ENCODE measurements around the gene MEST.
"Not testable (repeated sequence)": the region's sequence is repeated elsewhere in the genome, so short reads cannot be mapped to it uniquely, and the experiment has no call there.

The MEST gene

DNA sequence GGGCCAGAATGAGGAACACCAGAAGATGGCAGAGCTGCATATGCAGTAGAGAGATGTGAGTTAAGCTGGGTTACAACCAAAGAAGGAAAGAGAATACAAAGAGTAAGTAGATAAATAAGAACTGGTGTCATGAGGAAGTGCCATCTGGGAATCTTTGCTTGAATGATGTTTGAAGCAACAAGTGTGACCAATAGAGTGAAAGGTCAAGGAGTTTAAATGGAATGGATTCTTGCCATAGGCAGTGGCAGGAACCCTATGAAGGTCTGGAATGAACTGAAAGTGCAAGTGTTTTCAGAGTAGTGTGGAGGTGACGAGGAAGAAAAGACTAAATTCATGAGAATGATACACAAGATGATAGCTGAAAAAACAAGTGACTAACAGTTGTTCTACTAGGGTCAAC lies 21.6 kb downstream of the MEST start:
- TF ChIP-seq PAX5 (IDR thresholded peaks at IDR 0.05; ENCODE audit: insufficient read depth, low read length, severe bottlenecking) (no peak), POLR2AphosphoS5 (IDR thresholded peaks at IDR 0.05; ENCODE audit: low read depth, low read length) (no peak), SPI1 (IDR thresholded peaks at IDR 0.05; ENCODE audit: low read depth, low read length) (no peak), TAF1 (IDR thresholded peaks at IDR 0.05; ENCODE audit: low read depth, low read length) (no peak), POU2F2 (IDR thresholded peaks at IDR 0.05; ENCODE audit: low read depth, low read length) (no peak), POLR2A (IDR thresholded peaks at IDR 0.05; ENCODE audit: low read depth, low read length) (no peak)
- DNase-seq (ENCODE audit: insufficient read length, low spot score): no peak
- no peak for FAIRE-seq

DNA sequence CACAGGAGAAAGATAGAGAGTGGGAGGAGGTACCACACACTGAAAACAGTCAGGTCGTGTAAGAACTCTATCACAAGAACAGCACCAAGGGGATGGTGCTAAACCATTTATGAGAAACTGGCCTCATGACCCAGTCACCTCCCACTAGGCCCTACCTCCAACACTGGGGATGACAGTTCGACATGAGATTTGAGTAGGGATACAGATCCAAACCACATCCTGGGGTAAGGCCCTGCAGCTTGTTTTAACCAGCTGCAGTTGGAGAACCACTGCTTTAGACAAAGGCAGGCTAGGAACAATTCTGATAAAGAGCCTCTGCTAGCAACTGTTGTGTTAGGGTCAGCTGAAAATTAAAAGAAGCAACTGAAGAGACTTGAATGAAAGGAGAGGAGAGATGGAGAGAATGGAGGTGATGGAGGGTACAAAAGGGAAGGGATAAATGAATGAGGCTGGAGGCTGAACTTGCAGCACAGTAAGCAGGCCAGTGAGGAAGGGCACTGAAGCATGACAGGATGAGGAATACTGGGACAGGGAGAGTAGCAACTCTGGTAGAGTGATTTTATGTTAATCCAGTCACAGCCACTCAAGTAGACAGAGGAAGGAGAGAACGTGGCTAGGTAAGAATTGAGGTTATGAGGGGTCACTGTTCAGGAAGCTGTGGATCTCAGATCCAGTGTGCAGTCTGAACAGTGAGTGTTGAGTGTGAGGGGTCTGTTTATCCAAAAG lies 23.6 kb downstream of the MEST start:
- TF ChIP-seq POLR2AphosphoS5 (IDR thresholded peaks at IDR 0.05; ENCODE audit: low read depth, low read length) (no peak), SPI1 (IDR thresholded peaks at IDR 0.05; ENCODE audit: low read depth, low read length) (no peak), POLR2A (IDR thresholded peaks at IDR 0.05; ENCODE audit: low read depth, low read length) (no peak), TAF1 (IDR thresholded peaks at IDR 0.05; ENCODE audit: low read depth, low read length) (no peak), PAX5 (IDR thresholded peaks at IDR 0.05; ENCODE audit: insufficient read depth, low read length, severe bottlenecking) (no peak), POU2F2 (IDR thresholded peaks at IDR 0.05; ENCODE audit: low read depth, low read length) (no peak)
- FAIRE-seq (no peak), DNase-seq (ENCODE audit: insufficient read length, low spot score) (no peak)

DNA sequence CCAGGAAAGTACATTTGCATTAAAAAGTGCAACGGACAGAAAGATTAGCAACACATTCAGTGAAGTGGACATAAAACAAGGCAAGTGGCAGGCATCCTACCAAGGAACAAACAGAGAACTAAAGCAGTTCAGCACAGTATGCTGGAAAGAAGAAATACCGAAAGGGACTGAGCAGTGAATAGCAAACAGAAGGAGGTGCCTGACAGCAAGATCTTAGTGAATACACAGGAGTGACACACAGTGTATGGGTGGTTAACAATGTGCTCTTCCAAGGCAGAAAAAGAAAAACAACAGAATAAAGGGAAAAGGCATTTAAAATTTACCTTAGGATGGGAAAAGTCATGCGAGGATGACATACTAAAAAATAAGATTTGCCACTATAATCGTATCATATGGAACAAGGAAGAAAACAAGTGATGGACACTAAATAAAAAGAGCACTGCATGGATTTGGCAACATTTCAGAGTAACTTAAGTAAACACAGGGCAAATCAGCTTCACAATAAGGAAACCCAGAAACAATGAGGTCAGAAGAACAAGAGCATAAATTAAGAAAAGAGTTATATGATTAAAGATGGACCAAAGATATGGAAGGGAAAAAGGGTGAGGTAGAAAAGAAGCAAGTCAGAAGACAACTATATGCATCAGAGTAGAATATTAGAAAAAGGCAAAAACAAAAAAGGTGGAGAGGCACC lies 29.5 kb downstream of the MEST start:
- TF ChIP-seq POU2F2 (IDR thresholded peaks at IDR 0.05; ENCODE audit: low read depth, low read length): no peak
- no peak for TF ChIP-seq TAF1 (IDR thresholded peaks at IDR 0.05; ENCODE audit: low read depth, low read length)
- TF ChIP-seq PAX5 (IDR thresholded peaks at IDR 0.05; ENCODE audit: insufficient read depth, low read length, severe bottlenecking): no peak
- FAIRE-seq (no peak), DNase-seq (ENCODE audit: insufficient read length, low spot score) (no peak)

DNA sequence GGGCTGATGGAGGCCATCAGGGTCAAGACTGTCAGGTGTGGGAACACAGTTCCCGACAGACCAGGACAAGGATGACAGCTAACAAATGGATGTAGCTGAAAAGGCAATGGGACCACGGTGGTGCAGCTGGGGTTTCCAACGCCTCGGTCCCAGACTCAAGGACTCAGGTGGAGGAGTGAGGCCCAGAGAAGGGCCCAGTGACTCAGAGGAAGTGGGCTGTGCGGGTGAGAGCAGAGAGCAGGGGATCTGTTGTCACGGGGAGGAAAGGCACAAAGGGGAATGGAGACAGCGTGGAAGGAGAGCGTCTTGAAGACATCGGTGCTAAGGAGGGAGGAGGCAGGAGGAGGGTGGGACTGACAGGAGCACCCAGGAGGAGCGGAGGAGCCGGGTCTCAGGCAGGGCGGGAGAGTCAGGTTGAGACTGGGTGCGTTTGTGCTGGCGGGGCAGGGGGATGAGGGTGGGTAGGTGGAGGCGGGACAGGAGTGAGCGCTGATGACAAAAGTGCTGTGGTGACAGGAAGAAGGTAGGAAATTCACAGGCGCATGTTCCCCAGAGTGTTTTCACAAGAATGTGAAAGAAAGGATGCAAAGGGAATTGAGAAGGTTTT lies 31.7 kb downstream of the MEST start:
- not testable (repeated sequence) for DNase-seq (ENCODE audit: insufficient read length, low spot score); FAIRE-seq

DNA sequence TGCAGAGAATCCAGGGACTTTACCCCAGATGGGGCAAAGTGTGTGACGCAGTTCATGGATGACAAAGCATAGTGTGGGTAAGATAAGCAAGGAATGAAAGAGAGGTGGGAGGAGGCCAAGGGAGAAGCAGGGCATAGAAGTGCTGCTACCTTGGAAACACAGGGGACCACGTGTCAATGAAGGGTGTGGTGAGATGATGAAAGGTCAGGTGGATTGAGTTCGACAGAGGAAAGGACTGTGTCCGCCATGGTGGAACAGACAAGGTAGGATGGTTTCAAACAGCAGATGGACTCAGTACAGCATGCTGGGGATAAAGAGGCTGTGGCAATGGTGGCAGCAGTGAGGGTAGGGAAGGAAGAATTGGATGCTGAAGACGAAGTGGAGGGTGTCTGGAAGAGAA lies 32.7 kb downstream of the MEST start:
- DNase-seq (ENCODE audit: insufficient read length, low spot score) (no peak), FAIRE-seq (no peak)

DNA sequence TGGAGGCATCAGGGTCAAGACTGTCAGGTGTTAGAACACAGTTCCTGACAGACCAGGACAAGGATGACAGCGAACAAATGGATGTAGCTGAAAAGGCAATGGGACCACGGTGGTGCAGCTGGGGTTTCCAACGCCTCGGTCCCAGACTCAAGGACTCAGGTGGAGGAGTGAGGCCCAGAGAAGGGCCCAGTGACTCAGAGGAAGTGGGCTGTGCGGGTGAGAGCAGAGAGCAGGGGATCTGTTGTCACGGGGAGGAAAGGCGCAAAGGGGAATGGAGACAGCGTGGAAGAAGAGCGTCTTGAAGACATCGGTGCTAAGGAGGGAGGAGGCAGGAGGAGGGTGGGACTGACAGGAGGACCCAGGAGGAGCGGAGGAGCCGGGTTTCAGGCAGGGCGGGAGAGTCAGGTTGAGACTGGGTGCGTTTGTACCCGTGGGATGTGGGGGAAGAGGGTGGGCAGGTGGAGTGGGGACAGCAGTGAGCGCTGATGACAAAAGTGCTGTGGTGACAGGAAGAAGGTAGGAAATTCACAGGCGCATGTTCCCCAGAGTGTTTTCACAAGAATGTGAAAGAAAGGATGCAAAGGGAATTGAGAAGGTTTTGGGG lies 36.0 kb downstream of the MEST start:
- not testable (repeated sequence) for FAIRE-seq; DNase-seq (ENCODE audit: insufficient read length, low spot score)

More for the DNA sequence above, 32.7 kb downstream of the MEST start:
- no peak for TF ChIP-seq PAX5 (IDR thresholded peaks at IDR 0.05; ENCODE audit: insufficient read depth, low read length, severe bottlenecking)
- TF ChIP-seq POLR2A (IDR thresholded peaks at IDR 0.05; ENCODE audit: low read depth, low read length): no peak
- TF ChIP-seq POLR2AphosphoS5 (IDR thresholded peaks at IDR 0.05; ENCODE audit: low read depth, low read length): no peak
- TF ChIP-seq SPI1 (IDR thresholded peaks at IDR 0.05; ENCODE audit: low read depth, low read length): no peak
- TF ChIP-seq POU2F2 (IDR thresholded peaks at IDR 0.05; ENCODE audit: low read depth, low read length): no peak
- TF ChIP-seq TAF1 (IDR thresholded peaks at IDR 0.05; ENCODE audit: low read depth, low read length): no peak

DNA sequence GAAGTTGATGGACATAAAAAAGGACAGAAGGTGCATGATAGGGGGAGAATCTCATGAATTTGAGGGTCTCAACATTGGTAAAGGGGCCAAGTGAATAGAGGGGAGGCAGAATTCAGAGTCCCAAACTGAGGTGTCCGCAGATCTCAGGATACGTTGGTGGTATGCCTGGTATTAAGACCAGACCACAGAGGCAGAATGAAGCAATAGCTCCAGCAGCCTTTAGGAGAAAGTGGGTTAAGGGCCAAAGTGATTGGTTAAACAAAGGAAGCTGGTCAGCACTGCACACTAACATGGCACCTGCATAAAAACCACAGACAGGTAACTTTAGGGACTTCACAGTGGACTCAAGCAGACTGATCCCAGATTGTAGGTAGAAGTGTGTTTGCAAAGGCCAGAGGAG lies 37.5 kb downstream of the MEST start:
- no peak for TF ChIP-seq PAX5 (IDR thresholded peaks at IDR 0.05; ENCODE audit: insufficient read depth, low read length, severe bottlenecking)
- TF ChIP-seq POLR2AphosphoS5 (IDR thresholded peaks at IDR 0.05; ENCODE audit: low read depth, low read length): no peak
- FAIRE-seq: no peak
- no peak for DNase-seq (ENCODE audit: insufficient read length, low spot score)

DNA sequence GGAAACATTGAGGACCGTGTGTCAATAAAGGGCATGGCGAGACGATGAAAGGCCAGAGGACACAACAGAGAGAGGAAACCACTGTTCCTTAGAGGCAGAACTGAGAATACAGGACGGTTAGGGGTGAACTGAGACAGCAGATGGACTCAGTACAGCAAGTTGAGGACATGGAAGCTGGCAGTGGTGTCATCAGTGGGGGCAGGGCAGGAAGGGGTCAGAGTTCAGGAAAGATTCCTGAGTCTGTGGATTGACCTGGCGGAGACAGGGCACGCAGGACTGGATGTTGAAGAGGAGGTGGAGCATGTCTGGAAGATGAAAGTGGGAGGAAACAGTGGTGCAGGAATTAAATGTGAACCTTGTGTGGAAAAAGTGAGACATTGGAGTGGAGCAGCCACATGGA lies 46.0 kb downstream of the MEST start:
- FAIRE-seq; DNase-seq (ENCODE audit: insufficient read length, low spot score): not testable (repeated sequence)

DNA sequence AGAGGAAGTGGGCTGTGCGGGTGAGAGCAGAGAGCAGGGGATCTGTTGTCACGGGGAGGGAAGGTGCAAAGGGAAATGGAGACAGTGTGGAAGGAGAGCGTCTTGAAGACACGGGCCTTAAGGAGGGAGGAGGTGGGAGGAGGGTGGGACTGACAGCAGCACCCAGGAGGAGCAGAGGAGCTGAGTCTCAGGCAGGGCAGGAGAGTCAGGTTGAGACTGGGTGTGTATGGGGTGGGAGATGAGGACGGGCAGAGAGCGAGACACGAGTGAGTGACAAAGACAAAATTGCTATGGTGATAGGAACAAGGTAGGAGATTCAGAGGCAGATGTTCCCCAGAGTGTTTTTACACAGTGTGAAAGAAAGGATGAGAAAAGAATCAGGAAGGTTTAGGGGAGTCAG lies 49.4 kb downstream of the MEST start:
- not testable (repeated sequence) for DNase-seq (ENCODE audit: insufficient read length, low spot score); FAIRE-seq

DNA sequence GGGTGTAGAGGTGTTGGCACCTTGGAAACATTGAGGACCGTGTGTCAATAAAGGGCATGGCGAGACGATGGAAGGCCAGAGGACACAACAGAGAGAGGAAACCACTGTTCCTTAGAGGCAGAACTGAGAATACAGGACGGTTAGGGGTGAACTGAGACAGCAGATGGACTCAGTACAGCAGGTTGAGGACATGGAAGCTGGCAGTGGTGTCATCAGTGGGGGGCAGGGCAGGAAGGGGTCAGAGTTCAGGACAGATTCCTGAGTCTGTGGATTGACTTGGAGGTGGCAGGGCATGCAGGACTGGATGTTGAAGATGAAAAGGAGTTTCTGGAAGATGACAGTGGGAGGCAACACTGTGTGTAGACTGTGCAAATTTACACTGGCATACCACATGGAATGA lies 50.4 kb downstream of the MEST start:
- not testable (repeated sequence) for DNase-seq (ENCODE audit: insufficient read length, low spot score); FAIRE-seq

DNA sequence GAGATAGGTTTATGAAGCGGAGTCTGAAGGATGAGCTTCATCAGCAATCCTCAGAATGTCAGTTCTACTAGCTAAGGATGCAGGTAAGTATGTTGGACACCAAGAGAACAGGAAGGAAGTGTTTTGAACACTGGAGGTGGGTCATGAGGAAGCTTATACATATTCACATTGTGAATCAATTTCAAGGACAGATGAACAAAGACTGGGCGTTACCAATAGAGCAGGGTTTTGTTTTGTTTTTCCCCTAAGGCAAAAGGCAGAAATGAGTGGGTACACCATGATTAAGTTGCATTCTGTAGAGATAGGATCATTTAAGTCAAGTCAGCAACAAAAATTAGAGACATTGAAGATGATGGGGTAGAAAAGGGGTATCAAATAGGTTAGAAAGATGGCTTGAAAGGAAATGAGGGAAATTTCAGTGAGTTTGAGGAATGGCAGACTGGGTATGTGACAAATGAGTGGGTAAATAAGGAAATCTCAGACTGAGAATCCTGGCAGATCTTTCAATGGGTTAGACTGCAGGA lies 51.7 kb downstream of the MEST start:
- TF ChIP-seq POLR2A (IDR thresholded peaks at IDR 0.05; ENCODE audit: low read depth, low read length): no peak
- TF ChIP-seq PAX5 (IDR thresholded peaks at IDR 0.05; ENCODE audit: insufficient read depth, low read length, severe bottlenecking): no peak
- TF ChIP-seq POLR2AphosphoS5 (IDR thresholded peaks at IDR 0.05; ENCODE audit: low read depth, low read length): no peak
- TF ChIP-seq SPI1 (IDR thresholded peaks at IDR 0.05; ENCODE audit: low read depth, low read length): no peak
- no peak for TF ChIP-seq TAF1 (IDR thresholded peaks at IDR 0.05; ENCODE audit: low read depth, low read length)
- no peak for TF ChIP-seq POU2F2 (IDR thresholded peaks at IDR 0.05; ENCODE audit: low read depth, low read length)
- FAIRE-seq (no peak), DNase-seq (ENCODE audit: insufficient read length, low spot score) (no peak)

Data from GM12891 (cell line).